ENCODE data around the gene OSBPL6.
"Not testable (repeated sequence)": the region's sequence is repeated elsewhere in the genome, so short reads cannot be mapped to it uniquely, and the experiment has no call there.

The OSBPL6 gene

GRCh38 chr2:178419123-178419522, 224.8 kb downstream of the OSBPL6 start:
- no peak for ATAC-seq
- TF ChIP-seq GLIS3 (CRISPR knock-in tag; IDR thresholded peaks at IDR 0.05): no peak
- TF ChIP-seq TCF4 (CRISPR knock-in tag; IDR thresholded peaks at IDR 0.05; ENCODE audit: borderline replicate concordance): no peak
- TF ChIP-seq CREB5 (CRISPR knock-in tag; IDR thresholded peaks at IDR 0.05; ENCODE audit: low read depth): no peak
- TF ChIP-seq TOX (CRISPR knock-in tag; IDR thresholded peaks at IDR 0.05; ENCODE audit: borderline replicate concordance): no peak
- no peak for TF ChIP-seq POU6F1 (CRISPR knock-in tag; IDR thresholded peaks at IDR 0.05; ENCODE audit: borderline replicate concordance, low read depth)
- TF ChIP-seq CSRNP3 (CRISPR knock-in tag; IDR thresholded peaks at IDR 0.05): no peak
- TF ChIP-seq RARB (CRISPR knock-in tag; IDR thresholded peaks at IDR 0.05): no peak

- TF ChIP-seq OSR1 (CRISPR knock-in tag; IDR thresholded peaks at IDR 0.05) (no peak), CSRNP3 (CRISPR knock-in tag; IDR thresholded peaks at IDR 0.05) (no peak)
- no peak for ATAC-seq
Measured at GRCh38 chr2:178420463-178420999, 226.2 kb downstream of the OSBPL6 start.

GRCh38 chr2:178422097-178422496, 227.8 kb downstream of the OSBPL6 start:
- TF ChIP-seq ZC3H10 (CRISPR knock-in tag; IDR thresholded peaks at IDR 0.05): no peak
- TF ChIP-seq CSDC2 (CRISPR knock-in tag; IDR thresholded peaks at IDR 0.05): no peak
- TF ChIP-seq ISL1 (CRISPR knock-in tag; IDR thresholded peaks at IDR 0.05): no peak
- no peak for TF ChIP-seq PPARA (CRISPR knock-in tag; IDR thresholded peaks at IDR 0.05; ENCODE audit: borderline replicate concordance)
- no peak for TF ChIP-seq ZFP3 (CRISPR knock-in tag; IDR thresholded peaks at IDR 0.05)
- TF ChIP-seq ZFP30 (CRISPR knock-in tag; IDR thresholded peaks at IDR 0.05): no peak
- TF ChIP-seq ZNF8 (CRISPR knock-in tag; IDR thresholded peaks at IDR 0.05): no peak
- no peak for TF ChIP-seq ZNF565 (CRISPR knock-in tag; conservative IDR thresholded peaks at IDR 0.05; ENCODE audit: low read depth)
- no peak for TF ChIP-seq TOX (CRISPR knock-in tag; IDR thresholded peaks at IDR 0.05; ENCODE audit: borderline replicate concordance)
- TF ChIP-seq SNAI2 (CRISPR knock-in tag; IDR thresholded peaks at IDR 0.05): no peak
- no peak for TF ChIP-seq CSRNP3 (CRISPR knock-in tag; IDR thresholded peaks at IDR 0.05)
- no peak for TF ChIP-seq TSHZ2 (CRISPR knock-in tag; IDR thresholded peaks at IDR 0.05)
- no peak for TF ChIP-seq OSR1 (CRISPR knock-in tag; IDR thresholded peaks at IDR 0.05)
- no peak for TF ChIP-seq TCF4 (CRISPR knock-in tag; IDR thresholded peaks at IDR 0.05; ENCODE audit: borderline replicate concordance)
- no peak for TF ChIP-seq ARNTL (CRISPR knock-in tag; IDR thresholded peaks at IDR 0.05; ENCODE audit: borderline replicate concordance, low read depth)
- TF ChIP-seq PATZ1 (CRISPR knock-in tag; IDR thresholded peaks at IDR 0.05; ENCODE audit: borderline replicate concordance): no peak
- no peak for TF ChIP-seq RARB (CRISPR knock-in tag; IDR thresholded peaks at IDR 0.05)
- no peak for TF ChIP-seq CREB5 (CRISPR knock-in tag; IDR thresholded peaks at IDR 0.05; ENCODE audit: low read depth)
- TF ChIP-seq BACH2 (CRISPR knock-in tag; IDR thresholded peaks at IDR 0.05; ENCODE audit: borderline replicate concordance): no peak
- no peak for ATAC-seq

- not testable (repeated sequence) for ATAC-seq
Measured at GRCh38 chr2:178423746-178424145, 229.4 kb downstream of the OSBPL6 start.
